NCI-H2196 (cell line): ENCODE measurements around the gene HELZ.
A peak's percentile ranks its signal among the peaks of the same experiment; 100 is the strongest.
"Not testable (repeated sequence)": the region's sequence is repeated elsewhere in the genome, so short reads cannot be mapped to it uniquely, and the experiment has no call there.

Experiments
- DNase-seq: peaks from one replicate; lab custom pipeline; 2025; ENCODE audit not compliant: unreplicated experiment; lab: John Stamatoyannopoulos, UW

HELZ gene

GRCh38 chr17:67151717-67152116 is 93.3 kb downstream of the HELZ start:
- DNase-seq, result no peak

- no peak for DNase-seq
Measured at GRCh38 chr17:67150826-67151225, 94.2 kb downstream of the HELZ start.

GRCh38 chr17:67148352-67148751 is 96.6 kb downstream of the HELZ start:
- DNase-seq, result no peak

GRCh38 chr17:67145183-67145805 is 99.7 kb downstream of the HELZ start:
- no peak for DNase-seq

GRCh38 chr17:67143318-67143717 is 101.7 kb downstream of the HELZ start:
- DNase-seq, result no peak

GRCh38 chr17:67142030-67142429 is 103.0 kb downstream of the HELZ start:
- DNase-seq, result not testable (repeated sequence)

GRCh38 chr17:67139784-67140665 is 105.0 kb downstream of the HELZ start:
- no peak for DNase-seq

GRCh38 chr17:67139289-67139688 is 105.7 kb downstream of the HELZ start:
- DNase-seq, result no peak

GRCh38 chr17:67138392-67138791 is 106.6 kb downstream of the HELZ start:
- no peak for DNase-seq

GRCh38 chr17:67137860-67138259 is 107.1 kb downstream of the HELZ start:
- no peak for DNase-seq

GRCh38 chr17:67137026-67137370 is 108.0 kb downstream of the HELZ start:
- DNase-seq, result no peak

GRCh38 chr17:67136191-67137025 is 108.6 kb downstream of the HELZ start:
- DNase-seq, result no peak

GRCh38 chr17:67133161-67133560 is 111.8 kb downstream of the HELZ start:
- DNase-seq, result no peak

GRCh38 chr17:67132366-67132765 is 112.6 kb downstream of the HELZ start:
- peak; percentile 11 for DNase-seq

GRCh38 chr17:67130768-67131167 is 114.2 kb downstream of the HELZ start:
- DNase-seq, result no peak

GRCh38 chr17:67129283-67129682 is 115.7 kb downstream of the HELZ start:
- no peak for DNase-seq

- no peak for DNase-seq
Measured at GRCh38 chr17:67128700-67129099, 116.3 kb downstream of the HELZ start.

- DNase-seq, result no peak
Measured at GRCh38 chr17:67127925-67128324, 117.1 kb downstream of the HELZ start.

GRCh38 chr17:67126983-67127382 is 118.0 kb downstream of the HELZ start:
- no peak for DNase-seq

- DNase-seq, result not testable (repeated sequence)
Measured at GRCh38 chr17:67126543-67126942, 118.5 kb downstream of the HELZ start.

GRCh38 chr17:67125924-67126323 is 119.1 kb downstream of the HELZ start:
- no peak for DNase-seq

- no peak for DNase-seq
Measured at GRCh38 chr17:67125417-67125816, 119.6 kb downstream of the HELZ start.
